Epithelial cell of proximal tubule (primary cell): Measurements from ENCODE around the gene HIGD1A. TPM values are rescaled to one million over a fixed set of nuclear protein-coding genes. Genes with fewer than 3 reads are reported as not detected.

Experiments used
- DNase-seq: peaks from one replicate; pipeline ENCODE4 v3.0.0-alpha.2; 2011; ENCODE audit warnings: low read depth
- H3K4me3 ChIP-seq: 2 replicates; pipeline ENCODE4 v1.5.1; 2011; ENCODE audit warnings: low read depth, mild to moderate bottlenecking, low read length
- CTCF ChIP-seq: conservative IDR thresholded peaks from 2 replicates; pipeline ENCODE4 v1.5.1; 2012; ENCODE audit warnings: low read depth, mild to moderate bottlenecking, low read length
- total RNA-seq: library from RNA; depleted of rRNA; stranded (reverse); fragments of >200 nt; gene quantifications from 2 replicates; pipeline ENCODE4 v1.2.3, GENCODE V29; 2015

The HIGD1A gene
- total RNA-seq, 1 donor from 2014 or later: 247 TPM

- DNase-seq: no peak
- TF ChIP-seq CTCF: no peak
- H3K4me3 ChIP-seq: peak within 1 kb of the TSS; percentile 67
Measured at GRCh38 chr3:42772670-42773408, 31.5 kb downstream of the HIGD1A start, which contains the start of gene CCDC13. CCDC13 (minus strand) TSS chr3:42773253; CDS start chr3:42758345, 14,908 bp downstream.

- DNase-seq: no peak
- TF ChIP-seq CTCF: no peak
Measured at GRCh38 chr3:42771271-42771670, 33.0 kb downstream of the HIGD1A start.

GRCh38 chr3:42769477-42770131 is 34.7 kb downstream of the HIGD1A start:
- H3K4me3 ChIP-seq: no peak overlapping the region
- TF ChIP-seq CTCF: no peak
- DNase-seq: no peak

More at GRCh38 chr3:42771271-42771670, 33.0 kb downstream of the HIGD1A start:
- H3K4me3 ChIP-seq: no peak overlapping the region

GRCh38 chr3:42764561-42765295 is 39.6 kb downstream of the HIGD1A start:
- TF ChIP-seq CTCF: no peak
- no peak for DNase-seq
- no peak overlapping the region for H3K4me3 ChIP-seq

- no peak overlapping the region for H3K4me3 ChIP-seq
- TF ChIP-seq CTCF: no peak
- no peak for DNase-seq
Measured at GRCh38 chr3:42764115-42764514, 40.2 kb downstream of the HIGD1A start.

- no peak overlapping the region for H3K4me3 ChIP-seq
- no peak for DNase-seq
- no peak for TF ChIP-seq CTCF
Measured at GRCh38 chr3:42763021-42763420, 41.3 kb downstream of the HIGD1A start.
